B cell (primary cell): ENCODE measurements around the gene PRKAG2.

Experiments
- EZH2 ChIP-seq: IDR thresholded peaks from 2 replicates; pipeline ENCODE4 v1.6.1; 2012; ENCODE audit warnings: borderline replicate concordance, low read depth, mild to moderate bottlenecking, moderate library complexity, low read length; ENCODE audit not compliant: insufficient read depth, poor library complexity, severe bottlenecking
- TF ChIP-seq, protein P1 (sequence below): fragments of 200-600 bp; IDR thresholded peaks from one replicate; pipeline ENCODE4 v1.8.0; 2022; ENCODE audit warnings: antibody characterized with exemption, mild to moderate bottlenecking

DNA sequence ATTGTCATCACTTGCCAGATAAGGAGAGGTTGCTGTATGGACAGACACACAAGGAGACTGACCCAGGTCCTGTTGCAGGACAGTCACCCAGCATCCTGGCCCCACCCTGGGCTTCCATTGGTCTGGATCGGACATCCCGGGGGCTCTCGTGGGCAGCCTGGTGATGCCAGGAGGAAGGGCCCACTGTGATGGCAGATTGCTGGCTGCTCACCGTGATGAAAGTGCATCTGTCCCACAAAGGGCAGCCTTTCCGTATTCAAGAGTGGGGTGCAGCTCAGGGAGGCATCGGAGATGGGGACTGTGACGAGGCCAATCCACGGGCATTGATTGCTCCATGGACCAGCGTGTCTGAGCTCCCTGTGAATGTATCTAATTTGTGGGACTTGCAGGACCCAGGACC lies 41.3 kb downstream of the PRKAG2 start:
- TF ChIP-seq, protein P1, sequence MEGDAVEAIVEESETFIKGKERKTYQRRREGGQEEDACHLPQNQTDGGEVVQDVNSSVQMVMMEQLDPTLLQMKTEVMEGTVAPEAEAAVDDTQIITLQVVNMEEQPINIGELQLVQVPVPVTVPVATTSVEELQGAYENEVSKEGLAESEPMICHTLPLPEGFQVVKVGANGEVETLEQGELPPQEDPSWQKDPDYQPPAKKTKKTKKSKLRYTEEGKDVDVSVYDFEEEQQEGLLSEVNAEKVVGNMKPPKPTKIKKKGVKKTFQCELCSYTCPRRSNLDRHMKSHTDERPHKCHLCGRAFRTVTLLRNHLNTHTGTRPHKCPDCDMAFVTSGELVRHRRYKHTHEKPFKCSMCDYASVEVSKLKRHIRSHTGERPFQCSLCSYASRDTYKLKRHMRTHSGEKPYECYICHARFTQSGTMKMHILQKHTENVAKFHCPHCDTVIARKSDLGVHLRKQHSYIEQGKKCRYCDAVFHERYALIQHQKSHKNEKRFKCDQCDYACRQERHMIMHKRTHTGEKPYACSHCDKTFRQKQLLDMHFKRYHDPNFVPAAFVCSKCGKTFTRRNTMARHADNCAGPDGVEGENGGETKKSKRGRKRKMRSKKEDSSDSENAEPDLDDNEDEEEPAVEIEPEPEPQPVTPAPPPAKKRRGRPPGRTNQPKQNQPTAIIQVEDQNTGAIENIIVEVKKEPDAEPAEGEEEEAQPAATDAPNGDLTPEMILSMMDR: no peak
- TF ChIP-seq EZH2: no peak
